GM21381 (cell line): Measurements from ENCODE around the gene PES1.
"Not testable (repeated sequence)": the region's sequence is repeated elsewhere in the genome, so short reads cannot be mapped to it uniquely, and the experiment has no call there.

Experiments used
- ATAC-seq: cut with Tn5 transposase; IDR thresholded peaks from one replicate; pipeline ENCODE4 v1.9.1; 2021; ENCODE audit warnings: mild to moderate bottlenecking, moderate library complexity; ENCODE audit not compliant: unreplicated experiment

The PES1 gene

GRCh38 chr22:30556388-30556787 lies 35.3 kb downstream of the PES1 start:
- no peak for ATAC-seq

- ATAC-seq = no peak
Observed at GRCh38 chr22:30555282-30556210, 36.2 kb downstream of the PES1 start.

- ATAC-seq = no peak
Observed at GRCh38 chr22:30553971-30554370, 37.7 kb downstream of the PES1 start.

- ATAC-seq = no peak
Observed at GRCh38 chr22:30552719-30553118, 39.0 kb downstream of the PES1 start.

GRCh38 chr22:30551813-30552212 lies 39.9 kb downstream of the PES1 start:
- not testable (repeated sequence) for ATAC-seq

GRCh38 chr22:30547188-30547587 lies 44.5 kb downstream of the PES1 start:
- ATAC-seq = no peak

- no peak for ATAC-seq
Observed at GRCh38 chr22:30546616-30547015, 45.1 kb downstream of the PES1 start, which contains the start of gene SEC14L6. Gene SEC14L6, minus strand, starts transcription at chr22:30546741. Its CDS starts 59 bp downstream, at chr22:30546682.

- no peak for ATAC-seq
Observed at GRCh38 chr22:30542811-30543188, 48.9 kb downstream of the PES1 start.

- ATAC-seq = no peak
Observed at GRCh38 chr22:30541961-30542810, 49.5 kb downstream of the PES1 start.

- ATAC-seq = not testable (repeated sequence)
Observed at GRCh38 chr22:30541511-30541910, 50.2 kb downstream of the PES1 start.

GRCh38 chr22:30539368-30539767 lies 52.3 kb downstream of the PES1 start:
- no peak for ATAC-seq

GRCh38 chr22:30538280-30538679 lies 53.4 kb downstream of the PES1 start:
- no peak for ATAC-seq

GRCh38 chr22:30537083-30537731 lies 54.5 kb downstream of the PES1 start:
- no peak for ATAC-seq

GRCh38 chr22:30535182-30535581 lies 56.5 kb downstream of the PES1 start:
- no peak for ATAC-seq

- no peak for ATAC-seq
Observed at GRCh38 chr22:30531651-30532608, 59.8 kb downstream of the PES1 start.

- ATAC-seq = no peak
Observed at GRCh38 chr22:30526656-30527055, 65.1 kb downstream of the PES1 start.
